Liver (tissue), 9 donors: ENCODE measurements around the gene PHF2. TPM values are rescaled to one million over a fixed set of nuclear protein-coding genes. Genes with fewer than 3 reads are reported as not detected.

ENCODE experiments used
- DNase-seq: peaks from one replicate; pipeline ENCODE4 v3.0.0-alpha.2; 2017; ENCODE audit warnings: low spot score
- H3K27ac ChIP-seq, 2 donors: one replicate each; pipeline ENCODE4 v1.7.0; 2013; ENCODE audit warnings: inconsistent platforms in 2 of 2, low read length in 2 of 2, control low read depth in 1 of 2, low read depth in 1 of 2, mild to moderate bottlenecking in 1 of 2
- H3K27me3 ChIP-seq, 4 donors: one replicate each; pipeline versions ENCODE4 v1.6.1 to v1.7.0; 2013; ENCODE audit warnings: low read length in 3 of 4, inconsistent platforms in 1 of 4, mild to moderate bottlenecking in 1 of 4, moderate library complexity in 1 of 4; ENCODE audit not compliant: control insufficient read depth in 4 of 4, insufficient read depth in 4 of 4
- H3K36me3 ChIP-seq, 4 donors: one replicate each; pipeline versions ENCODE4 v1.6.1 to v1.7.0; 2013; ENCODE audit warnings: low read length in 3 of 4, mild to moderate bottlenecking in 3 of 4, low read depth in 1 of 4, moderate library complexity in 1 of 4; ENCODE audit not compliant: control insufficient read depth in 4 of 4, insufficient read depth in 3 of 4
- H3K4me1 ChIP-seq, 4 donors: one replicate each; pipeline versions ENCODE4 v1.6.1 to v1.7.0; 2013; ENCODE audit warnings: low read length in 3 of 4, mild to moderate bottlenecking in 3 of 4, moderate library complexity in 1 of 4; ENCODE audit not compliant: control insufficient read depth in 4 of 4, insufficient read depth in 4 of 4
- H3K4me3 ChIP-seq, 3 donors: one replicate each; pipeline versions ENCODE4 v1.6.1 to v1.7.0; 2013; ENCODE audit warnings: low read length in 3 of 3, control low read depth in 1 of 3, low read depth in 1 of 3, mild to moderate bottlenecking in 1 of 3
- H3K9ac ChIP-seq, 2 donors: one replicate each; pipeline ENCODE4 v1.7.0; 2013; ENCODE audit warnings: low read length in 2 of 2, mild to moderate bottlenecking in 2 of 2, moderate library complexity in 2 of 2, control low read depth in 1 of 2, low read depth in 1 of 2
- H3K9me3 ChIP-seq, 4 donors: one replicate each; pipeline versions ENCODE4 v1.6.1 to v1.7.0; 2013; ENCODE audit warnings: low read length in 3 of 4; ENCODE audit not compliant: control insufficient read depth in 4 of 4
- EGR1 ChIP-seq, 2 donors: IDR thresholded peaks; 2 replicates each; pipeline ENCODE4 v1.6.1; 2016 to 2018; ENCODE audit warnings: antibody characterized with exemption in 2 of 2, low read depth in 2 of 2
- FOXA1 ChIP-seq: IDR thresholded peaks from 2 replicates; pipeline ENCODE4 v1.6.1; 2016; ENCODE audit warnings: antibody characterized with exemption
- FOXA2 ChIP-seq: IDR thresholded peaks from 2 replicates; pipeline ENCODE4 v1.6.1; 2016; ENCODE audit warnings: antibody characterized with exemption
- GABPA ChIP-seq, 2 donors: IDR thresholded peaks in 1 of 2; conservative IDR thresholded peaks in 1 of 2; 2 replicates each; pipeline ENCODE4 v1.6.1; 2016; ENCODE audit warnings: antibody characterized with exemption in 2 of 2, mild to moderate bottlenecking in 1 of 2, moderate library complexity in 1 of 2
- HNF4A ChIP-seq, 2 donors: conservative IDR thresholded peaks; 2 replicates each; pipeline ENCODE4 v1.6.1; 2016; ENCODE audit warnings: antibody characterized with exemption in 2 of 2, mild to moderate bottlenecking in 2 of 2
- HNF4G ChIP-seq: IDR thresholded peaks from 2 replicates; pipeline ENCODE4 v1.6.1; 2016; ENCODE audit warnings: antibody characterized with exemption
- JUND ChIP-seq, 2 donors: IDR thresholded peaks; 2 replicates each; pipeline ENCODE4 v1.6.1; 2016; ENCODE audit warnings: antibody characterized with exemption in 2 of 2
- NR2F2 ChIP-seq: IDR thresholded peaks from 2 replicates; pipeline ENCODE4 v1.6.1; 2016; ENCODE audit warnings: antibody characterized with exemption
- RAD21 ChIP-seq, 2 donors: IDR thresholded peaks; 2 replicates each; pipeline ENCODE4 v1.6.1; 2016; ENCODE audit warnings: antibody characterized with exemption in 2 of 2, mild to moderate bottlenecking in 2 of 2
- RXRA ChIP-seq, 2 donors: IDR thresholded peaks; 2 replicates each; pipeline ENCODE4 v1.6.1; 2017 to 2018; ENCODE audit warnings: antibody characterized with exemption in 2 of 2, mild to moderate bottlenecking in 1 of 2
- SP1 ChIP-seq: IDR thresholded peaks from 2 replicates; pipeline ENCODE4 v1.6.1; 2018; ENCODE audit warnings: antibody characterized with exemption, mild to moderate bottlenecking
- TAF1 ChIP-seq: conservative IDR thresholded peaks from 2 replicates; pipeline ENCODE4 v1.6.1; 2016; ENCODE audit warnings: antibody characterized with exemption, mild to moderate bottlenecking
- YY1 ChIP-seq: IDR thresholded peaks from 2 replicates; pipeline ENCODE4 v1.6.1; 2016; ENCODE audit warnings: antibody characterized with exemption, mild to moderate bottlenecking
- WGBS: extraction: QIAGEN DNeasy Blood & Tissue Kit; methylation state at CpG from one replicate; pipeline ENCODE4 v1.1.7; 2013; 5-methylcytosine and 5-hydroxymethylcytosine counted together
- polyA plus RNA-seq, 2 donors: library from polyadenylated mRNA; stranded (reverse) in 1 of 2; unstranded in 1 of 2; fragments of 200-250 nt in 1 of 2; fragments of >200 nt in 1 of 2; fragmentation: Nextera tagmentation in 1 of 2; extraction: Ambion mirVana in 1 of 2; gene quantifications; one replicate each; pipeline versions ENCODE4 v1.2.1 to v1.2.3, GENCODE V29; 2013 to 2015
- total RNA-seq, 2 donors: library from RNA; depleted of rRNA; stranded (reverse); fragments of >200 nt; gene quantifications; one replicate each; pipeline ENCODE4 v1.2.3, GENCODE V29; 2014
- TF ChIP-seq, protein P1 (sequence below): IDR thresholded peaks from 2 replicates; pipeline ENCODE4 v1.6.1; 2016; ENCODE audit warnings: antibody characterized with exemption
- TF ChIP-seq, protein P2 (sequence below): fragments of 150-350 bp; IDR thresholded peaks from 2 replicates; pipeline ENCODE4 v1.5.1; 2017; ENCODE audit warnings: improper control_type of control experiment, low read depth, low read length; ENCODE audit not compliant: missing input control
- TF ChIP-seq, protein P3 (sequence below): IDR thresholded peaks from 2 replicates; pipeline ENCODE4 v1.6.1; 2016; ENCODE audit warnings: antibody characterized with exemption, mild to moderate bottlenecking
- TF ChIP-seq, protein P4 (sequence below): IDR thresholded peaks from 2 replicates; pipeline ENCODE4 v1.6.1; 2016; ENCODE audit warnings: antibody characterized with exemption
- TF ChIP-seq, protein P5 (sequence below): IDR thresholded peaks from 2 replicates; pipeline ENCODE4 v1.6.1; 2016; ENCODE audit warnings: antibody characterized with exemption
- donor health status: healthy.
- donor health status: healthy.
- donor health status: healthy.
- donor health status: healthy.
- donor health status: healthy.

The PHF2 gene
- total and polyA plus RNA-seq, 4 donors, result 2.3 to 8.6 (median 6.7) TPM

DNA sequence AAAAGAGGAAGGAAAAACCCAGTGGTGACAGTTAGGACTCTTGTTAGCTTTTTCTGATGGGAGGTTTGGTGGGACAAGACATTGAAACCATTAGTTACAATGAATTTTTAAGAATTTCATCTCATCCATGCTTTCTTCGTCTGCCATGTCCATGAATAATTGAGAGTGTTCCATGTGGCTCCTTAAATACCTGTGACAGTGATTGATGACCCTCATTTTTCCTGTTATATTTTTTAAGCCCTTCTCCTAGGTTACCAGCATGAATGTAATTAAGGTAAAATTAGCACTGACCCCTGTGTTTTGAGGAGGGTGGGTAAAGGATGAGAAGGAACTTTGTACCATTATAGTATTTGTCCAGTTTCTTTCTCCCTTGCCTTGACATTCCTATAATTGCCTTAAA is 23.5 kb upstream of the PHF2 start:
- no peak for DNase-seq

More for the DNA sequence above, 23.5 kb upstream of the PHF2 start:
- TF ChIP-seq EGR1 (IDR thresholded peaks at IDR 0.05; ENCODE audit: low read depth in 2 of 2) (no peak), FOXA1 (no peak), SP1 (no peak), TAF1 (no peak), FOXA2 (no peak), YY1 (no peak), HNF4A (conservative IDR thresholded peaks at IDR 0.05) (no peak), JUND (IDR thresholded peaks at IDR 0.05) (no peak), GABPA (IDR thresholded peaks at IDR 0.05 in 1 of 2, conservative IDR thresholded peaks at IDR 0.05 in 1 of 2) (no peak), NR2F2 (no peak), RAD21 (IDR thresholded peaks at IDR 0.05) (no peak), RXRA (IDR thresholded peaks at IDR 0.05) (no peak), HNF4G (no peak)
- TF ChIP-seq, protein P1, sequence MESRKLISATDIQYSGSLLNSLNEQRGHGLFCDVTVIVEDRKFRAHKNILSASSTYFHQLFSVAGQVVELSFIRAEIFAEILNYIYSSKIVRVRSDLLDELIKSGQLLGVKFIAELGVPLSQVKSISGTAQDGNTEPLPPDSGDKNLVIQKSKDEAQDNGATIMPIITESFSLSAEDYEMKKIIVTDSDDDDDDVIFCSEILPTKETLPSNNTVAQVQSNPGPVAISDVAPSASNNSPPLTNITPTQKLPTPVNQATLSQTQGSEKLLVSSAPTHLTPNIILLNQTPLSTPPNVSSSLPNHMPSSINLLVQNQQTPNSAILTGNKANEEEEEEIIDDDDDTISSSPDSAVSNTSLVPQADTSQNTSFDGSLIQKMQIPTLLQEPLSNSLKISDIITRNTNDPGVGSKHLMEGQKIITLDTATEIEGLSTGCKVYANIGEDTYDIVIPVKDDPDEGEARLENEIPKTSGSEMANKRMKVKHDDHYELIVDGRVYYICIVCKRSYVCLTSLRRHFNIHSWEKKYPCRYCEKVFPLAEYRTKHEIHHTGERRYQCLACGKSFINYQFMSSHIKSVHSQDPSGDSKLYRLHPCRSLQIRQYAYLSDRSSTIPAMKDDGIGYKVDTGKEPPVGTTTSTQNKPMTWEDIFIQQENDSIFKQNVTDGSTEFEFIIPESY, result no peak
- TF ChIP-seq, protein P2, sequence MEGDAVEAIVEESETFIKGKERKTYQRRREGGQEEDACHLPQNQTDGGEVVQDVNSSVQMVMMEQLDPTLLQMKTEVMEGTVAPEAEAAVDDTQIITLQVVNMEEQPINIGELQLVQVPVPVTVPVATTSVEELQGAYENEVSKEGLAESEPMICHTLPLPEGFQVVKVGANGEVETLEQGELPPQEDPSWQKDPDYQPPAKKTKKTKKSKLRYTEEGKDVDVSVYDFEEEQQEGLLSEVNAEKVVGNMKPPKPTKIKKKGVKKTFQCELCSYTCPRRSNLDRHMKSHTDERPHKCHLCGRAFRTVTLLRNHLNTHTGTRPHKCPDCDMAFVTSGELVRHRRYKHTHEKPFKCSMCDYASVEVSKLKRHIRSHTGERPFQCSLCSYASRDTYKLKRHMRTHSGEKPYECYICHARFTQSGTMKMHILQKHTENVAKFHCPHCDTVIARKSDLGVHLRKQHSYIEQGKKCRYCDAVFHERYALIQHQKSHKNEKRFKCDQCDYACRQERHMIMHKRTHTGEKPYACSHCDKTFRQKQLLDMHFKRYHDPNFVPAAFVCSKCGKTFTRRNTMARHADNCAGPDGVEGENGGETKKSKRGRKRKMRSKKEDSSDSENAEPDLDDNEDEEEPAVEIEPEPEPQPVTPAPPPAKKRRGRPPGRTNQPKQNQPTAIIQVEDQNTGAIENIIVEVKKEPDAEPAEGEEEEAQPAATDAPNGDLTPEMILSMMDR, result no peak
- TF ChIP-seq, protein P3, sequence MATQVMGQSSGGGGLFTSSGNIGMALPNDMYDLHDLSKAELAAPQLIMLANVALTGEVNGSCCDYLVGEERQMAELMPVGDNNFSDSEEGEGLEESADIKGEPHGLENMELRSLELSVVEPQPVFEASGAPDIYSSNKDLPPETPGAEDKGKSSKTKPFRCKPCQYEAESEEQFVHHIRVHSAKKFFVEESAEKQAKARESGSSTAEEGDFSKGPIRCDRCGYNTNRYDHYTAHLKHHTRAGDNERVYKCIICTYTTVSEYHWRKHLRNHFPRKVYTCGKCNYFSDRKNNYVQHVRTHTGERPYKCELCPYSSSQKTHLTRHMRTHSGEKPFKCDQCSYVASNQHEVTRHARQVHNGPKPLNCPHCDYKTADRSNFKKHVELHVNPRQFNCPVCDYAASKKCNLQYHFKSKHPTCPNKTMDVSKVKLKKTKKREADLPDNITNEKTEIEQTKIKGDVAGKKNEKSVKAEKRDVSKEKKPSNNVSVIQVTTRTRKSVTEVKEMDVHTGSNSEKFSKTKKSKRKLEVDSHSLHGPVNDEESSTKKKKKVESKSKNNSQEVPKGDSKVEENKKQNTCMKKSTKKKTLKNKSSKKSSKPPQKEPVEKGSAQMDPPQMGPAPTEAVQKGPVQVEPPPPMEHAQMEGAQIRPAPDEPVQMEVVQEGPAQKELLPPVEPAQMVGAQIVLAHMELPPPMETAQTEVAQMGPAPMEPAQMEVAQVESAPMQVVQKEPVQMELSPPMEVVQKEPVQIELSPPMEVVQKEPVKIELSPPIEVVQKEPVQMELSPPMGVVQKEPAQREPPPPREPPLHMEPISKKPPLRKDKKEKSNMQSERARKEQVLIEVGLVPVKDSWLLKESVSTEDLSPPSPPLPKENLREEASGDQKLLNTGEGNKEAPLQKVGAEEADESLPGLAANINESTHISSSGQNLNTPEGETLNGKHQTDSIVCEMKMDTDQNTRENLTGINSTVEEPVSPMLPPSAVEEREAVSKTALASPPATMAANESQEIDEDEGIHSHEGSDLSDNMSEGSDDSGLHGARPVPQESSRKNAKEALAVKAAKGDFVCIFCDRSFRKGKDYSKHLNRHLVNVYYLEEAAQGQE, result no peak
- TF ChIP-seq, protein P4, sequence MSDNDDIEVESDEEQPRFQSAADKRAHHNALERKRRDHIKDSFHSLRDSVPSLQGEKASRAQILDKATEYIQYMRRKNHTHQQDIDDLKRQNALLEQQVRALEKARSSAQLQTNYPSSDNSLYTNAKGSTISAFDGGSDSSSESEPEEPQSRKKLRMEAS, result no peak
- TF ChIP-seq, protein P5, sequence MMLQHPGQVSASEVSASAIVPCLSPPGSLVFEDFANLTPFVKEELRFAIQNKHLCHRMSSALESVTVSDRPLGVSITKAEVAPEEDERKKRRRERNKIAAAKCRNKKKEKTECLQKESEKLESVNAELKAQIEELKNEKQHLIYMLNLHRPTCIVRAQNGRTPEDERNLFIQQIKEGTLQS, result no peak
- Histone ChIP-seq H3K9me3 (no peaks in the 10 kb centered on the region), H3K27ac (no peak overlapping the region), H3K9ac (no peak overlapping the region), H3K27me3 (no peaks in the 10 kb centered on the region), H3K4me3 (no peak overlapping the region), H3K4me1 (no peaks in the 10 kb centered on the region), H3K36me3 (peaks cover 7 to 60% (median 36%) of the 10 kb centered on the region in 4 donors)
- WGBS, result 97% methylated on average over 1 of the region's 1 CpG
